Osteoblast (primary cell): ENCODE results near the gene IL19. TPM values are rescaled to one million over a fixed set of nuclear protein-coding genes. Genes with fewer than 3 reads are reported as not detected.
A peak's percentile ranks its signal among the peaks of the same experiment; 100 is the strongest.

Source experiments
- DNase-seq: peaks from one replicate; pipeline ENCODE4 v3.0.0; 2011; ENCODE audit warnings: low spot score, mixed read lengths; ENCODE audit not compliant: insufficient read length; ENCODE audit errors: missing footprints
- H2AFZ ChIP-seq: 2 replicates; pipeline ENCODE4 v1.6.0; 2011; ENCODE audit warnings: mild to moderate bottlenecking, low read length
- H3K27ac ChIP-seq: 2 replicates; pipeline ENCODE4 v1.5.1; 2011; ENCODE audit warnings: mild to moderate bottlenecking, low read depth, low read length, moderate library complexity
- H3K27me3 ChIP-seq: 2 replicates; pipeline ENCODE4 v1.6.0; 2012; ENCODE audit warnings: mild to moderate bottlenecking, control low read depth, inconsistent platforms, low read length, moderate library complexity; ENCODE audit not compliant: insufficient read depth
- H3K36me3 ChIP-seq: 2 replicates; pipeline ENCODE4 v1.5.1; 2011; ENCODE audit warnings: mild to moderate bottlenecking, low read length, control low read depth, moderate library complexity; ENCODE audit not compliant: insufficient read depth
- H3K4me1 ChIP-seq: 2 replicates; pipeline ENCODE4 v1.5.1; 2011; ENCODE audit warnings: mild to moderate bottlenecking, low read length, control low read depth, moderate library complexity; ENCODE audit not compliant: insufficient read depth
- H3K4me2 ChIP-seq: 2 replicates; pipeline ENCODE4 v1.6.0; 2011; ENCODE audit warnings: mild to moderate bottlenecking, low read length; ENCODE audit not compliant: insufficient read depth
- H3K4me3 ChIP-seq: fragments of 200-600 bp; sonication (generic); 3 replicates; pipeline ENCODE4 v1.5.1; 2012; ENCODE audit warnings: mild to moderate bottlenecking, low read length, inconsistent platforms; ENCODE audit not compliant: insufficient read depth
- H3K79me2 ChIP-seq: 2 replicates; pipeline ENCODE4 v1.6.0; 2012; ENCODE audit warnings: mild to moderate bottlenecking, low read length, control low read depth, inconsistent platforms; ENCODE audit not compliant: insufficient read depth
- H3K9me3 ChIP-seq: 2 replicates; pipeline ENCODE4 v1.5.1; 2011; ENCODE audit warnings: low read depth, low read length, control low read depth
- H4K20me1 ChIP-seq: 2 replicates; pipeline ENCODE4 v1.6.0; 2012; ENCODE audit warnings: mild to moderate bottlenecking, low read length, control low read depth; ENCODE audit not compliant: insufficient read depth
- total RNA-seq: library from RNA; depleted of rRNA; stranded (reverse); fragments of >200 nt; gene quantifications from 2 replicates; pipeline ENCODE4 v1.2.3, GENCODE V29; 2012
- TF ChIP-seq, protein P1 (sequence below): IDR thresholded peaks from 2 replicates; pipeline ENCODE4 v1.5.1; 2011; ENCODE audit warnings: mild to moderate bottlenecking, low read depth, low read length, moderate library complexity; ENCODE audit errors: extremely low read depth

IL19 gene
- total RNA-seq, 1 donor = not detected

DNA sequence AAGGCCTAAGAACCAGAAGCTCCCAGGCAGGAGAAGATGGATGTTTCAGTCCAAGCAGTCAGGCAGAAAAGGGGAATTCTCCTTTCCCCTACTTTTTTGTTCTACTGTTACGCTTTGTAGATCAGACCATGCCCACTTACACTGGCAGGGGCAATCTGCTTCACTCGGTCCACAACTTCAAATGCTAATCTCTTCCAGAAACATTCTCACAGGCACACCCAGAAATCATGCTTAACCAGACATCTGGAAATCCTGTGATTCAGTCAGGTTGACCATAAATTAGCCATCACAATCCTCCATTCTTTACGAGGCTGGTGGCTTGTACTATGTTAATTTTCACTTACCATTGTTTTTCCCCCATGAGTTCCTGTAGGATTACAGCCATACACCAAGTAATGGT lies 25.5 kb downstream of the IL19 start:
- no peaks in the 10 kb centered on the region for H3K27me3 ChIP-seq
- no peaks in the 10 kb centered on the region for H4K20me1 ChIP-seq
- no peak for DNase-seq
- H3K79me2 ChIP-seq = no peaks in the 10 kb centered on the region
- H2AFZ ChIP-seq = no peak overlapping the region
- H3K4me1 ChIP-seq = peaks cover 25% of the 10 kb centered on the region
- no peaks in the 10 kb centered on the region for H3K9me3 ChIP-seq
- H3K27ac ChIP-seq = no peak overlapping the region
- H3K4me3 ChIP-seq = no peak overlapping the region
- H3K4me2 ChIP-seq = no peak overlapping the region
- TF ChIP-seq, protein P1, sequence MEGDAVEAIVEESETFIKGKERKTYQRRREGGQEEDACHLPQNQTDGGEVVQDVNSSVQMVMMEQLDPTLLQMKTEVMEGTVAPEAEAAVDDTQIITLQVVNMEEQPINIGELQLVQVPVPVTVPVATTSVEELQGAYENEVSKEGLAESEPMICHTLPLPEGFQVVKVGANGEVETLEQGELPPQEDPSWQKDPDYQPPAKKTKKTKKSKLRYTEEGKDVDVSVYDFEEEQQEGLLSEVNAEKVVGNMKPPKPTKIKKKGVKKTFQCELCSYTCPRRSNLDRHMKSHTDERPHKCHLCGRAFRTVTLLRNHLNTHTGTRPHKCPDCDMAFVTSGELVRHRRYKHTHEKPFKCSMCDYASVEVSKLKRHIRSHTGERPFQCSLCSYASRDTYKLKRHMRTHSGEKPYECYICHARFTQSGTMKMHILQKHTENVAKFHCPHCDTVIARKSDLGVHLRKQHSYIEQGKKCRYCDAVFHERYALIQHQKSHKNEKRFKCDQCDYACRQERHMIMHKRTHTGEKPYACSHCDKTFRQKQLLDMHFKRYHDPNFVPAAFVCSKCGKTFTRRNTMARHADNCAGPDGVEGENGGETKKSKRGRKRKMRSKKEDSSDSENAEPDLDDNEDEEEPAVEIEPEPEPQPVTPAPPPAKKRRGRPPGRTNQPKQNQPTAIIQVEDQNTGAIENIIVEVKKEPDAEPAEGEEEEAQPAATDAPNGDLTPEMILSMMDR = no peak
- H3K36me3 ChIP-seq = no peaks in the 10 kb centered on the region

DNA sequence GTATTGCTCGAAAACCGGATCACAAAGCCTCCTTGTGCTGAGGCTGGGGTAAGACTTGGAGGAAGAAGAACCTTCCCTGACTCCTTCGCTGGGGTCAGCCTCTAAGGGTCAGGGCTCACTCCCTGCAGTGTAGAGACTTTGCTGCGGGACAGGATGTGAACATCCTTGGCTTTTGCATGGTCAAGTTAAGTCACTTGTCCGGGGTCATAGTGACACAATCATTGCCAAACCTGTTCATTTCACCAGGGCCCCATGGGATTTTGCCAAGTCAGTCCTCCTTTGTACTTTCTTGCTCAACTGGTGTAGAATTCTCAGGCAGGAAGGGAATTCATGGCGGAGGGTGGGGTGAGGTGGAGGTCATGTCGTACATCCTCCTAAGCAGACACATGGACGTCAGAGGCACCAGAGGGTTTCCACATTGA lies 26.4 kb downstream of the IL19 start:
- TF ChIP-seq, protein P1 = no peak
- Histone ChIP-seq H3K27me3 (no peaks in the 10 kb centered on the region), H2AFZ (no peak overlapping the region), H3K4me3 (no peak overlapping the region), H3K4me1 (peaks cover 19% of the 10 kb centered on the region), H3K36me3 (no peaks in the 10 kb centered on the region), H3K79me2 (no peaks in the 10 kb centered on the region), H3K27ac (no peak overlapping the region), H4K20me1 (no peaks in the 10 kb centered on the region), H3K4me2 (no peak overlapping the region), H3K9me3 (no peaks in the 10 kb centered on the region)
- DNase-seq = no peak

DNA sequence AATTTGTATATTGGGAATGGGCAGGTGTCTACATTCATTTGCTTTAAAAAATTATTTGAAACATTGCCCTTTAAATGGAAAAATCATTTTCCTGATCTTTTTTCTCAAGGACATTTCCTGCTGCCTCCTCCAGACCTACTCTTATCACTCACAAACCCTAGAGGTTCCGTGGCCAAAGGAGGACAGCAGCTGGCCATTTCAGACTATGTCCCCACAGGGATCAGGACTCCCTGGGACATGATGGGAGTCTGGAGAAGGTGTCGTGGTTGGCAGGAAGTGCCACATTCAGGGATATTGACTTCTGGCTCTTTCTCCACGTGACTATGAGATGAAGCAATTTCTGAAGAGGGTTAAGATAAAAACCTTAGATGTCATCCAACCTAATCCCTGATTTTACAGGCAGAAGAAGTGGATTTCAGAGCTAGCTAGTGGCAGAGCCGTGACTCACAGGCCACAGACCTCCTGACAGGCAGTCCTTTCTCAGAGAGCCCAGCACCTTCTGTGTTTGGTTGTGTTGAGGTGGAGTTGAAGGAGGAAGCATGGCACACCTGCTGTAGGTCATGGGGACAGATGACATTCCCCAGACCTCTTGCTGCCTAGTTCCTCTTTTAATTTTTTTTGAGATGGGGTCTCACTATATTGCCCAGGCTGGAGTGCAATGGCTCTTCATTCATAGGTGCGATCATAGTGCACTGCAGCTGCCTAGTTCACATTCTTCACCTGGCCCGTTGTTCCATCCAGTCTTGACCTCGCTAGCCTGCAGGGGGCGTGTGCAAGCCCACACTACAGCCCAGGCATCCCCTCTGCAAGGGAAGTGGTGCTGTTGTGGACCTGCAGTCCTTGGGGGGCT lies 27.2 kb downstream of the IL19 start:
- TF ChIP-seq, protein P1 = peak; percentile 47

DNA sequence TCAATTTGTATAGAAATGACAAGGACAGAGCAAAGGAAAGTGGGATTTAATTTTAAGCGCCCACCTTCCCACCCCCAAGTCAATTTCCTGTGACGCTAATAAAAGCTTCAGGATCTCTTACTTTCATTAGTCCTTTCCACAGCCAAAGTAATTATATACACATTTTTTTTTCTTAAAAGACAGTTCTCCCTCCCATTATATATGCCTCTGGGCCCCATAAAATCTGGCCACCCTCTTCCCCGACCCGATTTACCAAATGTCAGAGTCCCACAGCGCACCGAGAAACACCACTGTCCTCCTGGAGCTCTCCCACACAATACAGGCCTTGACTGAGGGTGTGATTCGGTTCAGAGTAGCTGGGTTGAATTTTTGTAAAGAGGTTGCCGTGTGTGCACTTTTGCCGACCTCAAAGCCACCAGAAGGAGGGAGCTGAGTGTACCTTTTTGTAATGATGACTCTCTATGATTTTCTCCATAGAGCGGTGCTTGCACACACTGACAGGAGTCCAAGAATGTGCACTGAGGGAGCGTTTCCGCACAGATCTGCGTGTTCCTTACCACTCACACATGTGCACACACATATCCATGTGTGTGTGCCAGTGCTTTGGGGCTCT lies 27.9 kb downstream of the IL19 start:
- TF ChIP-seq, protein P1 = no peak
- H3K27me3 ChIP-seq = no peaks in the 10 kb centered on the region
- no peak overlapping the region for H3K4me3 ChIP-seq
- no peak for DNase-seq
- no peaks in the 10 kb centered on the region for H3K79me2 ChIP-seq
- no peaks in the 10 kb centered on the region for H3K36me3 ChIP-seq
- H4K20me1 ChIP-seq = no peaks in the 10 kb centered on the region
- H3K4me1 ChIP-seq = peaks cover 8% of the 10 kb centered on the region
- no peak overlapping the region for H3K4me2 ChIP-seq
- no peaks in the 10 kb centered on the region for H3K9me3 ChIP-seq
- no peak overlapping the region for H2AFZ ChIP-seq
- H3K27ac ChIP-seq = no peak overlapping the region

More for the DNA sequence above, 27.2 kb downstream of the IL19 start:
- no peak overlapping the region for H3K4me2 ChIP-seq
- no peak overlapping the region for H2AFZ ChIP-seq
- no peak overlapping the region for H3K27ac ChIP-seq
- H3K9me3 ChIP-seq = no peaks in the 10 kb centered on the region
- H3K4me3 ChIP-seq = no peak overlapping the region
- H3K79me2 ChIP-seq = no peaks in the 10 kb centered on the region
- H4K20me1 ChIP-seq = no peaks in the 10 kb centered on the region
- peak; percentile 38 for DNase-seq
- H3K27me3 ChIP-seq = no peaks in the 10 kb centered on the region
- no peaks in the 10 kb centered on the region for H3K36me3 ChIP-seq
- H3K4me1 ChIP-seq = peaks cover 15% of the 10 kb centered on the region
